Measurements from ENCODE around the gene MRPS7.

MRPS7 gene

GRCh38 chr17:75261336-75262111, at the start of gene MRPS7, which contains the start of gene GGA3:
MRPS7 (plus strand) TSS chr17:75261879; CDS start chr17:75261901, 22 bp downstream.
GGA3 (minus strand) TSS chr17:75261606; CDS start chr17:75261587, 19 bp downstream.
- peak; percentile 90 to 91 for DNase-seq (ENCODE audit: low read depth in 2 of 2, low spot score in 1 of 2)

- DNase-seq (ENCODE audit: low read depth in 2 of 2, low spot score in 1 of 2) = no peak
These were observed 43.5 kb upstream of the MRPS7 start for GRCh38 chr17:75218131-75218530.

- no peak for DNase-seq (ENCODE audit: low read depth in 2 of 2, low spot score in 1 of 2)
These were observed 41.9 kb upstream of the MRPS7 start for GRCh38 chr17:75219815-75220214.

- no peak for DNase-seq (ENCODE audit: low read depth in 2 of 2, low spot score in 1 of 2)
These were observed 36.7 kb upstream of the MRPS7 start for GRCh38 chr17:75225016-75225415.

- DNase-seq (ENCODE audit: low read depth in 2 of 2, low spot score in 1 of 2) = no peak
These were observed 34.0 kb upstream of the MRPS7 start for GRCh38 chr17:75227729-75228128.

GRCh38 chr17:75228305-75228704, 33.4 kb upstream of the MRPS7 start:
- no peak for DNase-seq (ENCODE audit: low read depth in 2 of 2, low spot score in 1 of 2)

- DNase-seq (ENCODE audit: low read depth in 2 of 2, low spot score in 1 of 2) = no peak
These were observed 32.8 kb upstream of the MRPS7 start for GRCh38 chr17:75228847-75229246.

GRCh38 chr17:75231071-75231470, 30.6 kb upstream of the MRPS7 start:
- DNase-seq (ENCODE audit: low read depth in 2 of 2, low spot score in 1 of 2) = no peak

GRCh38 chr17:75231741-75232464, 29.8 kb upstream of the MRPS7 start:
- no peak for DNase-seq (ENCODE audit: low read depth in 2 of 2, low spot score in 1 of 2)

- DNase-seq (ENCODE audit: low read depth in 2 of 2, low spot score in 1 of 2) = no peak
These were observed 28.9 kb upstream of the MRPS7 start for GRCh38 chr17:75232786-75233185.

- no peak for DNase-seq (ENCODE audit: low read depth in 2 of 2, low spot score in 1 of 2)
These were observed 24.3 kb upstream of the MRPS7 start for GRCh38 chr17:75237100-75238014.

GRCh38 chr17:75238020-75238580, 23.6 kb upstream of the MRPS7 start:
- DNase-seq (ENCODE audit: low read depth in 2 of 2, low spot score in 1 of 2) = no peak

- DNase-seq (ENCODE audit: low read depth in 2 of 2, low spot score in 1 of 2) = no peak
These were observed 22.9 kb upstream of the MRPS7 start for GRCh38 chr17:75238684-75239191.

GRCh38 chr17:75239214-75239613, 22.5 kb upstream of the MRPS7 start:
- no peak for DNase-seq (ENCODE audit: low read depth in 2 of 2, low spot score in 1 of 2)

- DNase-seq (ENCODE audit: low read depth in 2 of 2, low spot score in 1 of 2) = no peak
These were observed 21.8 kb upstream of the MRPS7 start for GRCh38 chr17:75239778-75240393.

GRCh38 chr17:75240394-75241142, 21.1 kb upstream of the MRPS7 start:
- no peak for DNase-seq (ENCODE audit: low read depth in 2 of 2, low spot score in 1 of 2)

GRCh38 chr17:75241143-75241430, 20.6 kb upstream of the MRPS7 start:
- DNase-seq (ENCODE audit: low read depth in 2 of 2, low spot score in 1 of 2) = no peak

- DNase-seq (ENCODE audit: low read depth in 2 of 2, low spot score in 1 of 2) = no peak
These were observed 20.2 kb upstream of the MRPS7 start for GRCh38 chr17:75241502-75241901.

GRCh38 chr17:75241996-75242460, 19.7 kb upstream of the MRPS7 start:
- DNase-seq (ENCODE audit: low read depth in 2 of 2, low spot score in 1 of 2) = no peak
